Spinal cord (tissue), 10 donors: ENCODE measurements around the gene OR6C74. TPM values are rescaled to one million over a fixed set of nuclear protein-coding genes. Genes with fewer than 3 reads are reported as not detected.

Experiments used
- DNase-seq, 6 donors: peaks; one replicate each; pipeline versions ENCODE4 v3.0.0 to v3.0.0-alpha.2; 2013 to 2015; ENCODE audit warnings: low spot score in 6 of 6, low read depth in 4 of 6
- H3K27ac ChIP-seq: one replicate; pipeline ENCODE4 v1.5.1; 2013; ENCODE audit warnings: low read depth, low read length, control low read depth
- H3K27me3 ChIP-seq: one replicate; pipeline ENCODE4 v1.6.1; 2013; ENCODE audit warnings: low read length; ENCODE audit not compliant: control insufficient read depth, insufficient read depth
- H3K36me3 ChIP-seq: one replicate; pipeline ENCODE4 v1.6.1; 2013; ENCODE audit warnings: low read length; ENCODE audit not compliant: control insufficient read depth, insufficient read depth
- H3K4me1 ChIP-seq: one replicate; pipeline ENCODE4 v1.6.1; 2013; ENCODE audit warnings: low read length; ENCODE audit not compliant: control insufficient read depth, insufficient read depth
- H3K4me3 ChIP-seq: one replicate; pipeline ENCODE4 v1.5.1; 2013; ENCODE audit warnings: low read depth, low read length, control low read depth
- H3K9me3 ChIP-seq: one replicate; pipeline ENCODE4 v1.6.1; 2013; ENCODE audit warnings: low read length; ENCODE audit not compliant: control insufficient read depth, insufficient read depth
- WGBS: methylation state at CpG from one replicate; pipeline ENCODE4 v1.1.5; 2013; ENCODE audit warnings: missing lambda C conversion rate; ENCODE audit not compliant: insufficient coverage; 5-methylcytosine and 5-hydroxymethylcytosine counted together
- polyA plus RNA-seq, 2 donors: library from polyadenylated mRNA; unstranded; fragments of 120-200 nt; gene quantifications; one replicate each; pipeline ENCODE4 v1.2.1, GENCODE V29; 2013; ENCODE audit not compliant: insufficient read length in 2 of 2
- total RNA-seq, 2 donors: library from RNA; depleted of rRNA in 1 of 2; stranded (reverse); fragments of 120-200 nt in 1 of 2; fragments of >200 nt in 1 of 2; gene quantifications; one replicate each; pipeline versions ENCODE4 v1.2.3 to v1.2.4, GENCODE V29; 2013 to 2014
- donor health status: healthy.

OR6C74 gene
- total and polyA plus RNA-seq, 4 donors, result not detected

GRCh38 chr12:55289999-55290398 lies 45.6 kb downstream of the OR6C74 start:
- no peaks in the 10 kb centered on the region for H3K9me3 ChIP-seq
- H3K27me3 ChIP-seq, result no peaks in the 10 kb centered on the region
- no CpG with 5 or more reads among the region's 2 CpGs for WGBS
- no peaks in the 10 kb centered on the region for H3K36me3 ChIP-seq
- no peaks in the 10 kb centered on the region for H3K4me1 ChIP-seq
- DNase-seq, result no peak
- no peak overlapping the region for H3K4me3 ChIP-seq
- no peak overlapping the region for H3K27ac ChIP-seq

Other genes with a start within 250 kb of the OR6C74 start
- 1 to 10 TPM in 1 of 2 donors, under 1 TPM in 1; 0.50 to 1.3 TPM for gene NEUROD4, start 224.6 kb upstream of the OR6C74 start, total RNA-seq
- 1 to 10 TPM; 1.0 to 1.1 TPM for gene NEUROD4, start 224.6 kb upstream of the OR6C74 start, polyA plus RNA-seq
- not detected for gene OR9K2, start 118.2 kb upstream of the OR6C74 start, total RNA-seq
- not detected for gene OR9K2, start 118.2 kb upstream of the OR6C74 start, polyA plus RNA-seq
- not detected for gene OR10A7, start 23.6 kb upstream of the OR6C74 start, total RNA-seq
- not detected for gene OR10A7, start 23.6 kb upstream of the OR6C74 start, polyA plus RNA-seq
- not detected for gene OR6C6, start 52.0 kb downstream of the OR6C74 start, total RNA-seq
- gene OR6C6, start 52.0 kb downstream of the OR6C74 start, polyA plus RNA-seq, result under 1 TPM in 1 of 2 donors, not detected in 1; 0.17 TPM
- not detected for gene OR6C1, start 69.7 kb downstream of the OR6C74 start, total RNA-seq
- not detected for gene OR6C1, start 69.7 kb downstream of the OR6C74 start, polyA plus RNA-seq
- gene OR6C3, start 86.1 kb downstream of the OR6C74 start, total RNA-seq, result not detected
- gene OR6C3, start 86.1 kb downstream of the OR6C74 start, polyA plus RNA-seq, result not detected
- gene OR6C75, start 118.4 kb downstream of the OR6C74 start, total RNA-seq, result not detected
- under 1 TPM in 1 of 2 donors, not detected in 1; 0.11 TPM for gene OR6C75, start 118.4 kb downstream of the OR6C74 start, polyA plus RNA-seq
- not detected for gene OR6C65, start 155.9 kb downstream of the OR6C74 start, total RNA-seq
- not detected for gene OR6C65, start 155.9 kb downstream of the OR6C74 start, polyA plus RNA-seq
- gene OR6C76, start 181.6 kb downstream of the OR6C74 start, total RNA-seq, result not detected
- gene OR6C76, start 181.6 kb downstream of the OR6C74 start, polyA plus RNA-seq, result not detected
- gene OR6C2, start 199.5 kb downstream of the OR6C74 start, total RNA-seq, result not detected
- gene OR6C2, start 199.5 kb downstream of the OR6C74 start, polyA plus RNA-seq, result not detected
- gene OR6C70, start 225.5 kb downstream of the OR6C74 start, total RNA-seq, result not detected
- gene OR6C70, start 225.5 kb downstream of the OR6C74 start, polyA plus RNA-seq, result not detected
- not detected for gene OR6C68, start 247.8 kb downstream of the OR6C74 start, total RNA-seq
- gene OR6C68, start 247.8 kb downstream of the OR6C74 start, polyA plus RNA-seq, result not detected